ENCODE results near the gene SNRPB.

SNRPB gene

GRCh38 chr20:2465100-2465499 is 5.5 kb downstream of the SNRPB start:
- H2BK120ac ChIP-seq (ENCODE audit: low read depth, low read length) = no peak overlapping the region
- H3K9ac ChIP-seq (ENCODE audit: low read length) = no peak overlapping the region
- no peak for DNase-seq
- H2BK5ac ChIP-seq (ENCODE audit: low read depth, low read length, poor library complexity, severe bottlenecking) = no peak overlapping the region
- no peak overlapping the region for H2BK15ac ChIP-seq (ENCODE audit: low read depth, poor library complexity, severe bottlenecking)
- H3K4me3 ChIP-seq (ENCODE audit: insufficient read depth in 1 of 2, low read depth in 1 of 2, low read length in 2 of 2) = no peak overlapping the region
- no peak overlapping the region for H2AK5ac ChIP-seq (ENCODE audit: low read length, severe bottlenecking)
- H4K8ac ChIP-seq (ENCODE audit: low read length) = no peak overlapping the region
- H3K79me1 ChIP-seq (replicated peaks; ENCODE audit: low read length, poor library complexity, severe bottlenecking) = peaks cover 26% of the 10 kb centered on the region
- H3K23ac ChIP-seq (ENCODE audit: low read length in 2 of 2) = no peak overlapping the region
- H3K9me3 ChIP-seq (ENCODE audit: control insufficient read depth, low read length) = no peaks in the 10 kb centered on the region
- H3K4me1 ChIP-seq (ENCODE audit: control insufficient read depth, insufficient read depth, low read depth, low read length) = peaks cover 6% of the 10 kb centered on the region
- no peak overlapping the region for H3K14ac ChIP-seq (ENCODE audit: low read length in 2 of 2)
- H2BK12ac ChIP-seq (ENCODE audit: low read length in 2 of 2) = no peak overlapping the region
- no peak overlapping the region for H3K4me2 ChIP-seq (ENCODE audit: low read length, poor library complexity, severe bottlenecking)
- H3K36me3 ChIP-seq (ENCODE audit: control insufficient read depth in 1 of 2, insufficient read depth in 2 of 2, low read depth in 1 of 2, low read length in 2 of 2) = peaks cover 35 to 84% of the 10 kb centered on the region in 2 experiments
- H3K18ac ChIP-seq (ENCODE audit: low read depth in 1 of 2, low read length in 2 of 2) = no peak overlapping the region
- H3K27me3 ChIP-seq (ENCODE audit: control insufficient read depth in 1 of 2, insufficient read depth in 1 of 2, low read length in 2 of 2) = no peaks in the 10 kb centered on the region
- 96% methylated on average over 5 of the region's 6 CpGs for WGBS
- H2AFZ ChIP-seq (ENCODE audit: low read depth, low read length) = no peak overlapping the region
- no peak overlapping the region for H4K91ac ChIP-seq (ENCODE audit: low read length)
- no peak overlapping the region for H3K4ac ChIP-seq (ENCODE audit: low read depth in 1 of 2, low read length in 2 of 2)
- no peak overlapping the region for H3K27ac ChIP-seq (ENCODE audit: low read length, poor library complexity, severe bottlenecking)

GRCh38 chr20:2463616-2464365 is 6.8 kb downstream of the SNRPB start:
- Histone ChIP-seq H3K27ac (ENCODE audit: low read length, poor library complexity, severe bottlenecking) (no peak overlapping the region), H4K91ac (ENCODE audit: low read length) (no peak overlapping the region), H3K79me1 (replicated peaks; ENCODE audit: low read length, poor library complexity, severe bottlenecking) (peaks cover 26% of the 10 kb centered on the region), H3K4me1 (ENCODE audit: control insufficient read depth, insufficient read depth, low read depth, low read length) (peaks cover 5% of the 10 kb centered on the region), H2BK12ac (ENCODE audit: low read length in 2 of 2) (no peak overlapping the region), H2BK15ac (ENCODE audit: low read depth, poor library complexity, severe bottlenecking) (no peak overlapping the region), H2AFZ (ENCODE audit: low read depth, low read length) (no peak overlapping the region), H3K18ac (ENCODE audit: low read depth in 1 of 2, low read length in 2 of 2) (no peak overlapping the region), H3K36me3 (ENCODE audit: control insufficient read depth in 1 of 2, insufficient read depth in 2 of 2, low read depth in 1 of 2, low read length in 2 of 2) (peaks cover 38 to 97% of the 10 kb centered on the region in 2 experiments), H3K9ac (ENCODE audit: low read length) (no peak overlapping the region), H3K4ac (ENCODE audit: low read depth in 1 of 2, low read length in 2 of 2) (no peak overlapping the region), H2BK120ac (ENCODE audit: low read depth, low read length) (no peak overlapping the region), H4K8ac (ENCODE audit: low read length) (no peak overlapping the region), H2AK5ac (ENCODE audit: low read length, severe bottlenecking) (no peak overlapping the region), H2BK5ac (ENCODE audit: low read depth, low read length, poor library complexity, severe bottlenecking) (no peak overlapping the region), H3K27me3 (ENCODE audit: control insufficient read depth in 1 of 2, insufficient read depth in 1 of 2, low read length in 2 of 2) (no peaks in the 10 kb centered on the region), H3K23ac (ENCODE audit: low read length in 2 of 2) (no peak overlapping the region), H3K14ac (ENCODE audit: low read length in 2 of 2) (no peak overlapping the region), H3K4me3 (ENCODE audit: insufficient read depth in 1 of 2, low read depth in 1 of 2, low read length in 2 of 2) (no peak overlapping the region), H3K4me2 (ENCODE audit: low read length, poor library complexity, severe bottlenecking) (no peak overlapping the region), H3K9me3 (ENCODE audit: control insufficient read depth, low read length) (no peaks in the 10 kb centered on the region)
- 98% methylated on average over 9 of the region's 9 CpGs for WGBS
- no peak for DNase-seq

DNA sequence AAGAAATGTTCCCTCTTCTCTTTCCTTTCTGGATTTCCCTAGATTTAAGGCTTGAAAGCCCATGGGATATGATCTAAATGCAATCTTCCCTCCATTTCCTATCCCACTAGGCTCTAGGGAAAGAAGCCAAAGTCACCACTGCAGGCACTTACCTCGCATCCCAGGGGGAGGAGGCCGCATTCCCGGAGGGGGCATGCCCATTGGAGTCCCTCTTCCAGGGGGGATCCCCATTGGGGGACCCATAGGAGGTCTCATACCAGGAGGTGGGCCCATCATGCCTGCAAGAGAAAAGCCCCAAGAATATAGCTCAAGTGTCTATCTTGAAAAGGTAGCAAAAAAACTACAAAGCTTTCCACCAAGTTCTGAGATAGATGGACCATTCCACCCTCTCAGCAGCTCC is 8.1 kb downstream of the SNRPB start:
- no peak overlapping the region for H4K8ac ChIP-seq (ENCODE audit: low read length)
- H3K18ac ChIP-seq (ENCODE audit: low read depth in 1 of 2, low read length in 2 of 2) = no peak overlapping the region
- H2AFZ ChIP-seq (ENCODE audit: low read depth, low read length) = no peak overlapping the region
- peaks cover 26% of the 10 kb centered on the region for H3K79me1 ChIP-seq (replicated peaks; ENCODE audit: low read length, poor library complexity, severe bottlenecking)
- H2BK5ac ChIP-seq (ENCODE audit: low read depth, low read length, poor library complexity, severe bottlenecking) = no peak overlapping the region
- H2BK120ac ChIP-seq (ENCODE audit: low read depth, low read length) = no peak overlapping the region
- H3K4me3 ChIP-seq (ENCODE audit: insufficient read depth in 1 of 2, low read depth in 1 of 2, low read length in 2 of 2) = no peak overlapping the region
- no peak overlapping the region for H2BK15ac ChIP-seq (ENCODE audit: low read depth, poor library complexity, severe bottlenecking)
- H3K9me3 ChIP-seq (ENCODE audit: control insufficient read depth, low read length) = no peaks in the 10 kb centered on the region
- H3K27me3 ChIP-seq (ENCODE audit: control insufficient read depth in 1 of 2, insufficient read depth in 1 of 2, low read length in 2 of 2) = no peaks in the 10 kb centered on the region
- peaks cover under 1% of the 10 kb centered on the region for H3K4me1 ChIP-seq (ENCODE audit: control insufficient read depth, insufficient read depth, low read depth, low read length)
- no peak overlapping the region for H2BK12ac ChIP-seq (ENCODE audit: low read length in 2 of 2)
- peaks cover 39 to 99% of the 10 kb centered on the region in 2 experiments for H3K36me3 ChIP-seq (ENCODE audit: control insufficient read depth in 1 of 2, insufficient read depth in 2 of 2, low read depth in 1 of 2, low read length in 2 of 2)
- 96% methylated on average over 3 of the region's 3 CpGs for WGBS
- H3K27ac ChIP-seq (ENCODE audit: low read length, poor library complexity, severe bottlenecking) = no peak overlapping the region
- no peak overlapping the region for H3K4ac ChIP-seq (ENCODE audit: low read depth in 1 of 2, low read length in 2 of 2)
- no peak overlapping the region for H2AK5ac ChIP-seq (ENCODE audit: low read length, severe bottlenecking)
- no peak overlapping the region for H4K91ac ChIP-seq (ENCODE audit: low read length)
- H3K23ac ChIP-seq (ENCODE audit: low read length in 2 of 2) = no peak overlapping the region
- no peak for DNase-seq
- H3K4me2 ChIP-seq (ENCODE audit: low read length, poor library complexity, severe bottlenecking) = no peak overlapping the region
- no peak overlapping the region for H3K9ac ChIP-seq (ENCODE audit: low read length)
- H3K14ac ChIP-seq (ENCODE audit: low read length in 2 of 2) = no peak overlapping the region

DNA sequence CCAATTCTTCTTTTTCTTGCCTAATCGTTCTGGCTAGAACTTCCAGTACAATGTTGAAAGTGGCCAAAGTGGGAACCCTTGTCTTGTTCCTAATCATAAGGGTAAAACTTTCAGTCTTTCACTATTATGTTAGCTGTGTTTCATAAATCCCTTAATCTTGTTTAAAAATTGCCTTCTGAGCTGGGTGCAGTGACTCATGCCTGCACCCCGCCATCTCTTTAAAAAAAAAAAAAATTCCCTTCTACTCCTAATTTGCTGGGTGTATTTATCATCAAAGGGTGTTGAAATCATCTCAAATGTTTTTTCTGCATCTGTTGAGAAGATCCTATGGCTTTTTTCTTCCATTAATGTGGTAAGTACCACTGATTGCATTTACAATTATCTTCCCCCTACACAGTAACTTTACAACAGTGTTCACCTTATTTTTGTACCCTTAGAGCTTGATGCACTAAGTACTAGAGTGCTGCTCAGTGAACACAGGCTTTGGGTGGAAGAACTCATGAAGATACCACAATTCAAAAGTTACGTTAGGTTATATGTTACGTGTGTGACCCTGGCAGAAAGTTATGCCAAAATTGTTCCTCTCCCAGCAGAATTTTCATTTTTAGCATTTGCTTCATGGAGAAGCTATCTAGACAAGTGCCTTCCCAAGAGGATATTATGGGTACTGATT is 9.7 kb downstream of the SNRPB start:
- no peak for DNase-seq

More for the DNA sequence above, 9.7 kb downstream of the SNRPB start:
- Histone ChIP-seq H3K4me1 (ENCODE audit: control insufficient read depth, insufficient read depth, low read depth, low read length) (no peaks in the 10 kb centered on the region), H4K91ac (ENCODE audit: low read length) (no peak overlapping the region), H3K18ac (ENCODE audit: low read depth in 1 of 2, low read length in 2 of 2) (no peak overlapping the region), H3K23ac (ENCODE audit: low read length in 2 of 2) (no peak overlapping the region), H3K4me3 (ENCODE audit: insufficient read depth in 1 of 2, low read depth in 1 of 2, low read length in 2 of 2) (no peak overlapping the region), H3K9me3 (ENCODE audit: control insufficient read depth, low read length) (no peaks in the 10 kb centered on the region), H2BK15ac (ENCODE audit: low read depth, poor library complexity, severe bottlenecking) (no peak overlapping the region), H2AFZ (ENCODE audit: low read depth, low read length) (no peak overlapping the region), H2BK120ac (ENCODE audit: low read depth, low read length) (no peak overlapping the region), H3K27ac (ENCODE audit: low read length, poor library complexity, severe bottlenecking) (no peak overlapping the region), H4K8ac (ENCODE audit: low read length) (no peak overlapping the region), H3K14ac (ENCODE audit: low read length in 2 of 2) (no peak overlapping the region), H3K4me2 (ENCODE audit: low read length, poor library complexity, severe bottlenecking) (no peak overlapping the region), H2BK5ac (ENCODE audit: low read depth, low read length, poor library complexity, severe bottlenecking) (no peak overlapping the region), H3K27me3 (ENCODE audit: control insufficient read depth in 1 of 2, insufficient read depth in 1 of 2, low read length in 2 of 2) (no peaks in the 10 kb centered on the region), H2AK5ac (ENCODE audit: low read length, severe bottlenecking) (no peak overlapping the region), H2BK12ac (ENCODE audit: low read length in 2 of 2) (no peak overlapping the region), H3K36me3 (ENCODE audit: control insufficient read depth in 1 of 2, insufficient read depth in 2 of 2, low read depth in 1 of 2, low read length in 2 of 2) (peaks cover 34 to 83% of the 10 kb centered on the region in 2 experiments), H3K4ac (ENCODE audit: low read depth in 1 of 2, low read length in 2 of 2) (no peak overlapping the region), H3K79me1 (replicated peaks; ENCODE audit: low read length, poor library complexity, severe bottlenecking) (peaks cover 24% of the 10 kb centered on the region), H3K9ac (ENCODE audit: low read length) (no peak overlapping the region)
- WGBS = 100% methylated on average over 2 of the region's 4 CpGs

All from mesenchymal stem cell (in vitro differentiated cells and primary cell).